Measurements from ENCODE around the gene TRIM72.
"Not testable (repeated sequence)": the region's sequence is repeated elsewhere in the genome, so short reads cannot be mapped to it uniquely, and the experiment has no call there.

The TRIM72 gene

GRCh38 chr16:31213877-31214707 is at the start of gene TRIM72:
Gene TRIM72, plus strand, starts transcription at chr16:31214119. Its CDS starts 620 bp downstream, at chr16:31214739.
- DNase-seq (ENCODE audit: insufficient read length, low spot score): no peak
- FAIRE-seq: no peak

DNA sequence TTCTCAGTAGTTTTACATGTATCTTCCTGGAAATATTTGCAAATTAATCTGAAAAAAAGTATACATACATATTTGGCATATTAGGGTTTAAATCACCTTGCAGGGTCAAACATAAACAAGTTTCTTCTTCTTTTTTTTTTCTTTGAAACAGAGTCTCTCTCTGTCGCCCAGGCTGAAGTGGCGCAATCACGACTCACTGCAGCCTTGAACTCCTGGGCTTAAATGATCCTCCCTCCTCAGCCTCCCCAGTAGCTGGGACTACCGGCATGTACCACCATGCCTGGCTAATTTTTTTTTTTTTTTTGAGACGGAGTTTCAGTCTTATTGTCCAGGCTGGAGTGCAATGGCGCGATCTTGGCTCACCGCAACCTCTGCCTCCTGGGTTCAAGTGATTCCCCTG is 46.6 kb upstream of the TRIM72 start:
- FAIRE-seq: no peak

GRCh38 chr16:31168848-31169247 is 45.1 kb upstream of the TRIM72 start:
- DNase-seq (ENCODE audit: insufficient read length, low spot score) (no peak), FAIRE-seq (no peak)

More for the DNA sequence above, 46.6 kb upstream of the TRIM72 start:
- DNase-seq (ENCODE audit: insufficient read length, low spot score): no peak

DNA sequence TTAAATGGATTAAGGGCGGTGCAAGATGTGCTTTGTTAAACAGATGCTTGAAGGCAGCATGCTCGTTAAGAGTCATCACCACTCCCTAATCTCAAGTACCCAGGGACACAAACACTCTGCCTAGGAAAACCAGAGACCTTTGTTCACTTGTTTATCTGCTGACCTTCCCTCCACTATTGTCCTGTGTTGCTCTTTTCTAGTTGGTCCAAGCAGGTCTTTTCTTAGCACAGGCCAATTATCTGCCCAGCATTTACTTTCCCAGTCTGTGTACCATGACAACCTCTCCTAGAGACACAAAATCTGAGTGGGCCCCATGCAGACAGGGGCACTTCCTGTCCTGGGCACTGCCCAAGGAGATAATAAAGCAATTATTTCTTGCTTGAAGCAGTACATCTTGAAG is 43.9 kb upstream of the TRIM72 start:
- not testable (repeated sequence) for DNase-seq (ENCODE audit: insufficient read length, low spot score); FAIRE-seq

DNA sequence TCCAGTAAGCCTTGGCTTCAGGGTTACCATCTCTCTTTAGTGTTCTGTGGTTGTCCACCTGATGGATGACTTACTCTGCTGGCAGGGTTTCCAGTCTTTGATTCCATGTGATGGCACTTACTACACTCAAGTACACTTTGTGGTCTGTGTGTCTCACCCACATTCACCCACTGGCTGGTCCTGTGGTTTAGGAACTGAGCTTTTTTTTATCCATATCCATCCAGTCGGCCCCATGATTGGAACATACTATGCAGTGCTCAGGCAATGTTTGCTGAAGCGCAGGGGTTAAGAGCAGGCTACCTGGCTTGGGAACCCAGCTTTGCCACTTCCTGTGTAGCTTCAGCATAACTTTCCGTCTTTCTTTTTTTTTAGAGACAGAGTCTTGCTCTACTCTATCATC is 36.8 kb upstream of the TRIM72 start:
- FAIRE-seq (no peak), DNase-seq (ENCODE audit: insufficient read length, low spot score) (no peak)

- DNase-seq (ENCODE audit: insufficient read length, low spot score): no peak
- FAIRE-seq: no peak
These were observed 34.6 kb upstream of the TRIM72 start for GRCh38 chr16:31179219-31179746.

GRCh38 chr16:31179747-31180459 is 34.0 kb upstream of the TRIM72 start, which contains the start of gene FUS:
Gene FUS, plus strand, starts transcription at chr16:31180139. Its CDS starts 76 bp downstream, at chr16:31180215.
- DNase-seq (ENCODE audit: insufficient read length, low spot score) (peak; percentile 99), FAIRE-seq (peak; percentile 93)

DNA sequence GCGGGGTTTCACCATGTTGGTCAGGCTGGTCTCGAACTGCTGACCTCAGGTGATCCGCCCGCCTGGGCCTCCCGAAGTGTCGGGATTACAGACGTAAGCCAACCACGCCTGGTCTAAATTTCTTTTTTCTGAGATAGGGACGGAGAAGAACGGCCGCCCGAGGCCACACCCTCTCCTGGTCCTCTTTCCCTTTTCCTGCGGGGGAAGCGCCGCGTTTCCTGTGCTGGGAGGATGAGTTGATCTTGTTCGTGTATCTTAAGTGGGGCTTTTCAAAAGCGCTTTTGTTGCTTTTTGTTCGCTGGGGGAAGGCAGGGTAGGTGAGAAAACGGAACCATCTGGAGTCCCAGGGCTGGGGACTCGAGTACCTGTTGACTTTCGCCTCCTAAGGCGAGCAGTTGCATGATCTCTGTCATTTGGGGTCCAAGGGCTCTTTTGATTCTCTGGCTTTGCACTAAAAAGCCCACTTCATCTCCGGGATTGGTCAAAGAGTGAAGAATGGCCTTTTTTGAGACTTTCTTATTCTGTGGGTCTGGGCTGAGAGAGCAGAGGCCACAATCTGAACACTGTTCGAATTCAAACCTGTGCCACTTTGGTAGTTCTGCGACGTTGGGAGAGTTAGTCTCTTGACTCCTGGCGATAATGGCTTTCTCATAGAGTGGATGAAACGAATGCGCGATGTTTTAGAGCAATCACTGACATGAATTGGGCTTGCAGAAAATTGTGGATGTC is 32.7 kb upstream of the TRIM72 start:
- FAIRE-seq (no peak), DNase-seq (ENCODE audit: insufficient read length, low spot score) (no peak)

DNA sequence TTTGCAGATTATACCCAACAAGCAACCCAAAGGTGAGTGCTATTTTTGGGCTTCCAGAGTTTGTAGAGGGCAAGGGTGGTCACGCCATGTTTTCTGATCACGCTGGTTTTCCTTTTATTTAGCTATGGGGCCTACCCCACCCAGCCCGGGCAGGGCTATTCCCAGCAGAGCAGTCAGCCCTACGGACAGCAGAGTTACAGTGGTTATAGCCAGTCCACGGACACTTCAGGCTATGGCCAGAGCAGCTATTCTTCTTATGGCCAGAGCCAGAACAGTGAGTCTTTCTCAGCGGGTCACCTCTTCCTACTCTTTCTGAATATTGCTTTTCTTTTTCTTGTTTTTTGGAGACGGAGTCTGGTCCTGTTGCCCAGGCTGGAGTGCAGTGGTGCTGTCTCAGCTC is 31.5 kb upstream of the TRIM72 start:
- FAIRE-seq (no peak), DNase-seq (ENCODE audit: insufficient read length, low spot score) (no peak)

- DNase-seq (ENCODE audit: insufficient read length, low spot score) (no peak), FAIRE-seq (no peak)
These were observed 30.2 kb upstream of the TRIM72 start for GRCh38 chr16:31183432-31184428.

DNA sequence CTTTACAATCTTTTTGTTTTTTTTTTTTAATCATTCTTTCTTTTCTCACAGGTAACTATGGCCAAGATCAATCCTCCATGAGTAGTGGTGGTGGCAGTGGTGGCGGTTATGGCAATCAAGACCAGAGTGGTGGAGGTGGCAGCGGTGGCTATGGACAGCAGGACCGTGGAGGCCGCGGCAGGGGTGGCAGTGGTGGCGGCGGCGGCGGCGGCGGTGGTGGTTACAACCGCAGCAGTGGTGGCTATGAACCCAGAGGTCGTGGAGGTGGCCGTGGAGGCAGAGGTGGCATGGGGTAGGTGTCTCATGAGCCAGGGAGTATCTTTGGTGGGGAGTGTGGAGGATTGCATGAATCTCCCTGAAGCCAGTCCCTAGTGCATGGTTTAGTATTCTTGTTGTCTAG is 29.0 kb upstream of the TRIM72 start:
- DNase-seq (ENCODE audit: insufficient read length, low spot score) (no peak), FAIRE-seq (no peak)

DNA sequence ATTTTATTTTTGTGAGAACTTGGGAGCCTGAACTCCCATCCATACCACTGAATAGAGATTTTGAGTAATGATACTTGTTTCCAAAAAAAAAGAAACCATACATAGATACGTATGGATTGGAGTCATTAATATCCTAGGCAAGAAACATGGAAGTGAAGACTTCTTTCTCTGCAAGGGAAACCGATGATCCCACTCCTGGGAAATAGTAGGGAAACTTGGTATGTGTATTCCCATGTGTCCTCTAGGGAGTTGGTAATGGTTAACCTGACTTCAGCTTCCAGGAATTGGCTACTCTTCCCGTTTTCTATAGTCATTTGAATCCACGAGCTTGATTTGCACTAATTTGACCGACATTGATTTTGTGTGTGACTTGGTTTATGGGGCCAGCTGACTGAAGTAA is 28.6 kb upstream of the TRIM72 start:
- no peak for FAIRE-seq
- DNase-seq (ENCODE audit: insufficient read length, low spot score): no peak

DNA sequence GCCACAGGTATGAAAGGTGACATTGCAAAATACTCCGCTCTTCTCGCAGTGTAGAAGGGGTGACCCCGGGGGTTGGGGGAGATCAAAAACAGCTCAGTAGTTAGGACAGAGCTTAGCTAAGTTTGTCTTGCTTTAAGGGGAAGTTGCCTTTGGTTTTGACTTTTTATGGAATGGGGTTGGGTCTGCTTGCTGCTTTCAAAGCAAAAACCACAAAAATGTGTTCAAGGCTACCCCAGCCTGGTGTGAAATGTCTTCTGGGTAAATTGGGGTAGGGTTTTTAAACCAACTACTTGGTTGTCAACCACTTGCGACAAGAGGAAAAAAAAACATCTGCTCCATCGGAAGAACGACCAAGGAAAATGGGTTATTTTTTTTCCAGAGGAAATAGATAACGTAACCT is 27.7 kb upstream of the TRIM72 start:
- FAIRE-seq: no peak

GRCh38 chr16:31186930-31187807 is 26.8 kb upstream of the TRIM72 start:
- FAIRE-seq: no peak
- DNase-seq (ENCODE audit: insufficient read length, low spot score): no peak

More for the DNA sequence above, 27.7 kb upstream of the TRIM72 start:
- no peak for DNase-seq (ENCODE audit: insufficient read length, low spot score)

- FAIRE-seq: no peak
These were observed 26.1 kb upstream of the TRIM72 start for GRCh38 chr16:31187808-31188189.

GRCh38 chr16:31188450-31189411 is 25.2 kb upstream of the TRIM72 start:
- DNase-seq (ENCODE audit: insufficient read length, low spot score): no peak
- no peak for FAIRE-seq

More at GRCh38 chr16:31187808-31188189, 26.1 kb upstream of the TRIM72 start:
- DNase-seq (ENCODE audit: insufficient read length, low spot score): no peak

GRCh38 chr16:31189412-31189778 is 24.5 kb upstream of the TRIM72 start:
- FAIRE-seq (no peak), DNase-seq (ENCODE audit: insufficient read length, low spot score) (no peak)

GRCh38 chr16:31190061-31190460 is 23.9 kb upstream of the TRIM72 start:
- FAIRE-seq (no peak), DNase-seq (ENCODE audit: insufficient read length, low spot score) (no peak)
